Measurements from ENCODE around the gene TRAF6.

DNA sequence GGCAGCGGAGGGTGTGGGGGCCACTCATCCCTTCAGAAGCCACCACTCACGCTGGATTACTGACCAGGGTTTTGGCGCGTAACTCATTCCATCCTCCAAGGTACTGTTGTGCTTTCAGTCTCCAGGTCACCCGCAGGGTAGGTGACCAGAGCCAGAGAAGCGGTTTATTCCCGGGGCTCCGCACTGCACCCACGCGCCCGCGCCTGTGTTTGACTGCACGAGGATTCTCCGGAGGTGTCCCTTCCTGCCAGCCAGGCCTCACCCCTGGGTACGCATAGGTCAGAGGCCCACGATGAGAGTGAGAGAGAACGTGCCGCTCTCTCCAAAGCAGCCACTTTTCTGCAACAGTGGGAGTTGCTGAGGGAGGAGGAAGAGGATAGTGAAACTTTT, 55.5 kb downstream of the TRAF6 start:
- no peak for TF ChIP-seq GZF1 (CRISPR knock-in tag; IDR thresholded peaks at IDR 0.05)
- TF ChIP-seq, protein P1, sequence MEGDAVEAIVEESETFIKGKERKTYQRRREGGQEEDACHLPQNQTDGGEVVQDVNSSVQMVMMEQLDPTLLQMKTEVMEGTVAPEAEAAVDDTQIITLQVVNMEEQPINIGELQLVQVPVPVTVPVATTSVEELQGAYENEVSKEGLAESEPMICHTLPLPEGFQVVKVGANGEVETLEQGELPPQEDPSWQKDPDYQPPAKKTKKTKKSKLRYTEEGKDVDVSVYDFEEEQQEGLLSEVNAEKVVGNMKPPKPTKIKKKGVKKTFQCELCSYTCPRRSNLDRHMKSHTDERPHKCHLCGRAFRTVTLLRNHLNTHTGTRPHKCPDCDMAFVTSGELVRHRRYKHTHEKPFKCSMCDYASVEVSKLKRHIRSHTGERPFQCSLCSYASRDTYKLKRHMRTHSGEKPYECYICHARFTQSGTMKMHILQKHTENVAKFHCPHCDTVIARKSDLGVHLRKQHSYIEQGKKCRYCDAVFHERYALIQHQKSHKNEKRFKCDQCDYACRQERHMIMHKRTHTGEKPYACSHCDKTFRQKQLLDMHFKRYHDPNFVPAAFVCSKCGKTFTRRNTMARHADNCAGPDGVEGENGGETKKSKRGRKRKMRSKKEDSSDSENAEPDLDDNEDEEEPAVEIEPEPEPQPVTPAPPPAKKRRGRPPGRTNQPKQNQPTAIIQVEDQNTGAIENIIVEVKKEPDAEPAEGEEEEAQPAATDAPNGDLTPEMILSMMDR (CRISPR knock-in tag; IDR thresholded peaks at IDR 0.05), result no peak
- TF ChIP-seq RAD21 (CRISPR knock-in tag; IDR thresholded peaks at IDR 0.05), result no peak
- TF ChIP-seq, protein P2, sequence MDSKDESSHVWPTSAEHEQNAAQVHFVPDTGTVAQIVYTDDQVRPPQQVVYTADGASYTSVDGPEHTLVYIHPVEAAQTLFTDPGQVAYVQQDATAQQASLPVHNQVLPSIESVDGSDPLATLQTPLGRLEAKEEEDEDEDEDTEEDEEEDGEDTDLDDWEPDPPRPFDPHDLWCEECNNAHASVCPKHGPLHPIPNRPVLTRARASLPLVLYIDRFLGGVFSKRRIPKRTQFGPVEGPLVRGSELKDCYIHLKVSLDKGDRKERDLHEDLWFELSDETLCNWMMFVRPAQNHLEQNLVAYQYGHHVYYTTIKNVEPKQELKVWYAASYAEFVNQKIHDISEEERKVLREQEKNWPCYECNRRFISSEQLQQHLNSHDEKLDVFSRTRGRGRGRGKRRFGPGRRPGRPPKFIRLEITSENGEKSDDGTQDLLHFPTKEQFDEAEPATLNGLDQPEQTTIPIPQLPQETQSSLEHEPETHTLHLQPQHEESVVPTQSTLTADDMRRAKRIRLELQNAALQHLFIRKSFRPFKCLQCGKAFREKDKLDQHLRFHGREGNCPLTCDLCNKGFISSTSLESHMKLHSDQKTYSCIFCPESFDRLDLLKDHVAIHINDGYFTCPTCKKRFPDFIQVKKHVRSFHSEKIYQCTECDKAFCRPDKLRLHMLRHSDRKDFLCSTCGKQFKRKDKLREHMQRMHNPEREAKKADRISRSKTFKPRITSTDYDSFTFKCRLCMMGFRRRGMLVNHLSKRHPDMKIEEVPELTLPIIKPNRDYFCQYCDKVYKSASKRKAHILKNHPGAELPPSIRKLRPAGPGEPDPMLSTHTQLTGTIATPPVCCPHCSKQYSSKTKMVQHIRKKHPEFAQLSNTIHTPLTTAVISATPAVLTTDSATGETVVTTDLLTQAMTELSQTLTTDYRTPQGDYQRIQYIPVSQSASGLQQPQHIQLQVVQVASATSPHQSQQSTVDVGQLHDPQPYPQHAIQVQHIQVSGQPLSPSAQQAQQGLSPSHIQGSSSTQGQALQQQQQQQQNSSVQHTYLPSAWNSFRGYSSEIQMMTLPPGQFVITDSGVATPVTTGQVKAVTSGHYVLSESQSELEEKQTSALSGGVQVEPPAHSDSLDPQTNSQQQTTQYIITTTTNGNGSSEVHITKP (CRISPR knock-in tag; IDR thresholded peaks at IDR 0.05; ENCODE audit: low read depth), result no peak
- no peak for TF ChIP-seq GATA4 (IDR thresholded peaks at IDR 0.05; ENCODE audit: borderline replicate concordance, low read depth)
- TF ChIP-seq, protein P3, sequence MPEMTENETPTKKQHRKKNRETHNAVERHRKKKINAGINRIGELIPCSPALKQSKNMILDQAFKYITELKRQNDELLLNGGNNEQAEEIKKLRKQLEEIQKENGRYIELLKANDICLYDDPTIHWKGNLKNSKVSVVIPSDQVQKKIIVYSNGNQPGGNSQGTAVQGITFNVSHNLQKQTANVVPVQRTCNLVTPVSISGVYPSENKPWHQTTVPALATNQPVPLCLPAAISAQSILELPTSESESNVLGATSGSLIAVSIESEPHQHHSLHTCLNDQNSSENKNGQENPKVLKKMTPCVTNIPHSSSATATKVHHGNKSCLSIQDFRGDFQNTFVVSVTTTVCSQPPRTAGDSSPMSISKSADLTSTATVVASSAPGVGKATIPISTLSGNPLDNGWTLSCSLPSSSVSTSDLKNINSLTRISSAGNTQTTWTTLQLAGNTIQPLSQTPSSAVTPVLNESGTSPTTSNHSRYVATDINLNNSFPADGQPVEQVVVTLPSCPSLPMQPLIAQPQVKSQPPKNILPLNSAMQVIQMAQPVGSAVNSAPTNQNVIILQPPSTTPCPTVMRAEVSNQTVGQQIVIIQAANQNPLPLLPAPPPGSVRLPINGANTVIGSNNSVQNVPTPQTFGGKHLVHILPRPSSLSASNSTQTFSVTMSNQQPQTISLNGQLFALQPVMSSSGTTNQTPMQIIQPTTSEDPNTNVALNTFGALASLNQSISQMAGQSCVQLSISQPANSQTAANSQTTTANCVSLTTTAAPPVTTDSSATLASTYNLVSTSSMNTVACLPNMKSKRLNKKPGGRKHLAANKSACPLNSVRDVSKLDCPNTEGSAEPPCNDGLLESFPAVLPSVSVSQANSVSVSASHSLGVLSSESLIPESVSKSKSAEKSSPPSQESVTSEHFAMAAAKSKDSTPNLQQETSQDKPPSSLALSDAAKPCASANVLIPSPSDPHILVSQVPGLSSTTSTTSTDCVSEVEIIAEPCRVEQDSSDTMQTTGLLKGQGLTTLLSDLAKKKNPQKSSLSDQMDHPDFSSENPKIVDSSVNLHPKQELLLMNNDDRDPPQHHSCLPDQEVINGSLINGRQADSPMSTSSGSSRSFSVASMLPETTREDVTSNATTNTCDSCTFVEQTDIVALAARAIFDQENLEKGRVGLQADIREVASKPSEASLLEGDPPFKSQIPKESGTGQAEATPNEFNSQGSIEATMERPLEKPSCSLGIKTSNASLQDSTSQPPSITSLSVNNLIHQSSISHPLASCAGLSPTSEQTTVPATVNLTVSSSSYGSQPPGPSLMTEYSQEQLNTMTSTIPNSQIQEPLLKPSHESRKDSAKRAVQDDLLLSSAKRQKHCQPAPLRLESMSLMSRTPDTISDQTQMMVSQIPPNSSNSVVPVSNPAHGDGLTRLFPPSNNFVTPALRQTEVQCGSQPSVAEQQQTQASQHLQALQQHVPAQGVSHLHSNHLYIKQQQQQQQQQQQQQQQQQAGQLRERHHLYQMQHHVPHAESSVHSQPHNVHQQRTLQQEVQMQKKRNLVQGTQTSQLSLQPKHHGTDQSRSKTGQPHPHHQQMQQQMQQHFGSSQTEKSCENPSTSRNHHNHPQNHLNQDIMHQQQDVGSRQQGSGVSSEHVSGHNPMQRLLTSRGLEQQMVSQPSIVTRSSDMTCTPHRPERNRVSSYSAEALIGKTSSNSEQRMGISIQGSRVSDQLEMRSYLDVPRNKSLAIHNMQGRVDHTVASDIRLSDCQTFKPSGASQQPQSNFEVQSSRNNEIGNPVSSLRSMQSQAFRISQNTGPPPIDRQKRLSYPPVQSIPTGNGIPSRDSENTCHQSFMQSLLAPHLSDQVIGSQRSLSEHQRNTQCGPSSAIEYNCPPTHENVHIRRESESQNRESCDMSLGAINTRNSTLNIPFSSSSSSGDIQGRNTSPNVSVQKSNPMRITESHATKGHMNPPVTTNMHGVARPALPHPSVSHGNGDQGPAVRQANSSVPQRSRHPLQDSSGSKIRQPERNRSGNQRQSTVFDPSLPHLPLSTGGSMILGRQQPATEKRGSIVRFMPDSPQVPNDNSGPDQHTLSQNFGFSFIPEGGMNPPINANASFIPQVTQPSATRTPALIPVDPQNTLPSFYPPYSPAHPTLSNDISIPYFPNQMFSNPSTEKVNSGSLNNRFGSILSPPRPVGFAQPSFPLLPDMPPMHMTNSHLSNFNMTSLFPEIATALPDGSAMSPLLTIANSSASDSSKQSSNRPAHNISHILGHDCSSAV (CRISPR knock-in tag; IDR thresholded peaks at IDR 0.05; ENCODE audit: borderline replicate concordance), result no peak
- TF ChIP-seq, protein P4, sequence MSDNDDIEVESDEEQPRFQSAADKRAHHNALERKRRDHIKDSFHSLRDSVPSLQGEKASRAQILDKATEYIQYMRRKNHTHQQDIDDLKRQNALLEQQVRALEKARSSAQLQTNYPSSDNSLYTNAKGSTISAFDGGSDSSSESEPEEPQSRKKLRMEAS (IDR thresholded peaks at IDR 0.05), result no peak
- TF ChIP-seq CENPT (CRISPR knock-in tag; IDR thresholded peaks at IDR 0.05; ENCODE audit: low read depth), result no peak
- TF ChIP-seq JUNB (CRISPR knock-in tag; IDR thresholded peaks at IDR 0.05; ENCODE audit: borderline replicate concordance), result no peak
- TF ChIP-seq ZBTB38 (CRISPR knock-in tag; IDR thresholded peaks at IDR 0.05), result no peak
- TF ChIP-seq, protein P5, sequence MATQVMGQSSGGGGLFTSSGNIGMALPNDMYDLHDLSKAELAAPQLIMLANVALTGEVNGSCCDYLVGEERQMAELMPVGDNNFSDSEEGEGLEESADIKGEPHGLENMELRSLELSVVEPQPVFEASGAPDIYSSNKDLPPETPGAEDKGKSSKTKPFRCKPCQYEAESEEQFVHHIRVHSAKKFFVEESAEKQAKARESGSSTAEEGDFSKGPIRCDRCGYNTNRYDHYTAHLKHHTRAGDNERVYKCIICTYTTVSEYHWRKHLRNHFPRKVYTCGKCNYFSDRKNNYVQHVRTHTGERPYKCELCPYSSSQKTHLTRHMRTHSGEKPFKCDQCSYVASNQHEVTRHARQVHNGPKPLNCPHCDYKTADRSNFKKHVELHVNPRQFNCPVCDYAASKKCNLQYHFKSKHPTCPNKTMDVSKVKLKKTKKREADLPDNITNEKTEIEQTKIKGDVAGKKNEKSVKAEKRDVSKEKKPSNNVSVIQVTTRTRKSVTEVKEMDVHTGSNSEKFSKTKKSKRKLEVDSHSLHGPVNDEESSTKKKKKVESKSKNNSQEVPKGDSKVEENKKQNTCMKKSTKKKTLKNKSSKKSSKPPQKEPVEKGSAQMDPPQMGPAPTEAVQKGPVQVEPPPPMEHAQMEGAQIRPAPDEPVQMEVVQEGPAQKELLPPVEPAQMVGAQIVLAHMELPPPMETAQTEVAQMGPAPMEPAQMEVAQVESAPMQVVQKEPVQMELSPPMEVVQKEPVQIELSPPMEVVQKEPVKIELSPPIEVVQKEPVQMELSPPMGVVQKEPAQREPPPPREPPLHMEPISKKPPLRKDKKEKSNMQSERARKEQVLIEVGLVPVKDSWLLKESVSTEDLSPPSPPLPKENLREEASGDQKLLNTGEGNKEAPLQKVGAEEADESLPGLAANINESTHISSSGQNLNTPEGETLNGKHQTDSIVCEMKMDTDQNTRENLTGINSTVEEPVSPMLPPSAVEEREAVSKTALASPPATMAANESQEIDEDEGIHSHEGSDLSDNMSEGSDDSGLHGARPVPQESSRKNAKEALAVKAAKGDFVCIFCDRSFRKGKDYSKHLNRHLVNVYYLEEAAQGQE (IDR thresholded peaks at IDR 0.05; ENCODE audit: borderline replicate concordance in 1 of 2, low read depth in 1 of 2, low read length in 2 of 2), result no peak
- no peak for TF ChIP-seq ESRRA (CRISPR knock-in tag; IDR thresholded peaks at IDR 0.05; ENCODE audit: low read depth)

All from HepG2 (cell line).